ENCODE data around the gene CHSY1.
"Not testable (repeated sequence)": the region's sequence is repeated elsewhere in the genome, so short reads cannot be mapped to it uniquely, and the experiment has no call there.

The CHSY1 gene

GRCh38 chr15:101244036-101244781 lies 7.6 kb downstream of the CHSY1 start:
- DNase-seq (no peak), ATAC-seq (no peak)

GRCh38 chr15:101243420-101243819 lies 8.4 kb downstream of the CHSY1 start:
- no peak for ATAC-seq

GRCh38 chr15:101242999-101243336 lies 8.9 kb downstream of the CHSY1 start:
- DNase-seq: no peak
- no peak for ATAC-seq

More at GRCh38 chr15:101243420-101243819, 8.4 kb downstream of the CHSY1 start:
- DNase-seq: no peak

GRCh38 chr15:101242160-101242998 lies 9.5 kb downstream of the CHSY1 start:
- ATAC-seq: peak; percentile 72
- peak; percentile 48 for DNase-seq

GRCh38 chr15:101240358-101240757 lies 11.5 kb downstream of the CHSY1 start:
- DNase-seq: no peak

GRCh38 chr15:101239724-101240136 lies 12.1 kb downstream of the CHSY1 start:
- ATAC-seq: peak; percentile 25
- no peak for DNase-seq

More at GRCh38 chr15:101240358-101240757, 11.5 kb downstream of the CHSY1 start:
- ATAC-seq: no peak

GRCh38 chr15:101237251-101237650 lies 14.6 kb downstream of the CHSY1 start:
- no peak for DNase-seq

GRCh38 chr15:101233651-101234280 lies 18.1 kb downstream of the CHSY1 start:
- no peak for ATAC-seq
- no peak for DNase-seq

More at GRCh38 chr15:101237251-101237650, 14.6 kb downstream of the CHSY1 start:
- ATAC-seq: no peak

GRCh38 chr15:101232677-101233076 lies 19.2 kb downstream of the CHSY1 start:
- ATAC-seq: no peak
- DNase-seq: no peak

- no peak for ATAC-seq
- no peak for DNase-seq
Measured at GRCh38 chr15:101228313-101228712, 23.5 kb downstream of the CHSY1 start.

GRCh38 chr15:101225658-101226057 lies 26.2 kb downstream of the CHSY1 start:
- no peak for ATAC-seq
- DNase-seq: no peak

GRCh38 chr15:101221902-101222301 lies 29.9 kb downstream of the CHSY1 start:
- no peak for DNase-seq

GRCh38 chr15:101220060-101220459 lies 31.8 kb downstream of the CHSY1 start:
- ATAC-seq (no peak), DNase-seq (no peak)

More at GRCh38 chr15:101221902-101222301, 29.9 kb downstream of the CHSY1 start:
- ATAC-seq: no peak

- ATAC-seq (no peak), DNase-seq (no peak)
Measured at GRCh38 chr15:101219441-101219840, 32.4 kb downstream of the CHSY1 start.

- no peak for ATAC-seq
- no peak for DNase-seq
Measured at GRCh38 chr15:101217446-101217845, 34.4 kb downstream of the CHSY1 start.

- DNase-seq (no peak), ATAC-seq (no peak)
Measured at GRCh38 chr15:101216100-101216499, 35.7 kb downstream of the CHSY1 start.

GRCh38 chr15:101215681-101216080 lies 36.2 kb downstream of the CHSY1 start:
- ATAC-seq (no peak), DNase-seq (no peak)

GRCh38 chr15:101214435-101215097 lies 37.3 kb downstream of the CHSY1 start:
- DNase-seq, ATAC-seq: not testable (repeated sequence)

- ATAC-seq (no peak), DNase-seq (no peak)
Measured at GRCh38 chr15:101213570-101213969, 38.3 kb downstream of the CHSY1 start.

- DNase-seq (no peak), ATAC-seq (no peak)
Measured at GRCh38 chr15:101213147-101213546, 38.7 kb downstream of the CHSY1 start.

- DNase-seq (no peak), ATAC-seq (no peak)
Measured at GRCh38 chr15:101211897-101212296, 40.0 kb downstream of the CHSY1 start.

- ATAC-seq (no peak), DNase-seq (no peak)
Measured at GRCh38 chr15:101210466-101210865, 41.4 kb downstream of the CHSY1 start.

All from stimulated activated naive CD8-positive, alpha-beta T cell treated with anti-CD3 and anti-CD28 coated beads, Interleukin-15, Interleukin-2, amounts not matched to agents 100 U/mL and 50 U/mL, for 24 hours (primary cell).